IPS-18a (cell line): Measurements from ENCODE around the gene ARHGAP26.

Experiments used
- H3K27ac ChIP-seq: one replicate; pipeline ENCODE4 v1.5.1; 2013; ENCODE audit warnings: low read length
- H3K27me3 ChIP-seq: one replicate; pipeline ENCODE4 v1.6.1; 2013; ENCODE audit warnings: mild to moderate bottlenecking, low read length; ENCODE audit not compliant: control insufficient read depth, insufficient read depth
- H3K36me3 ChIP-seq: one replicate; pipeline ENCODE4 v1.6.1; 2013; ENCODE audit warnings: low read depth, low read length; ENCODE audit not compliant: control insufficient read depth
- H3K4me1 ChIP-seq: one replicate; pipeline ENCODE4 v1.6.1; 2013; ENCODE audit warnings: low read depth, low read length; ENCODE audit not compliant: control insufficient read depth
- H3K4me3 ChIP-seq: one replicate; pipeline ENCODE4 v1.5.1; 2013; ENCODE audit warnings: low read length
- H3K9ac ChIP-seq: one replicate; pipeline ENCODE4 v1.6.1; 2013; ENCODE audit warnings: mild to moderate bottlenecking, low read length, moderate library complexity
- H3K9me3 ChIP-seq: one replicate; pipeline ENCODE4 v1.6.1; 2013; ENCODE audit warnings: low read depth, low read length; ENCODE audit not compliant: control insufficient read depth

The ARHGAP26 gene

DNA sequence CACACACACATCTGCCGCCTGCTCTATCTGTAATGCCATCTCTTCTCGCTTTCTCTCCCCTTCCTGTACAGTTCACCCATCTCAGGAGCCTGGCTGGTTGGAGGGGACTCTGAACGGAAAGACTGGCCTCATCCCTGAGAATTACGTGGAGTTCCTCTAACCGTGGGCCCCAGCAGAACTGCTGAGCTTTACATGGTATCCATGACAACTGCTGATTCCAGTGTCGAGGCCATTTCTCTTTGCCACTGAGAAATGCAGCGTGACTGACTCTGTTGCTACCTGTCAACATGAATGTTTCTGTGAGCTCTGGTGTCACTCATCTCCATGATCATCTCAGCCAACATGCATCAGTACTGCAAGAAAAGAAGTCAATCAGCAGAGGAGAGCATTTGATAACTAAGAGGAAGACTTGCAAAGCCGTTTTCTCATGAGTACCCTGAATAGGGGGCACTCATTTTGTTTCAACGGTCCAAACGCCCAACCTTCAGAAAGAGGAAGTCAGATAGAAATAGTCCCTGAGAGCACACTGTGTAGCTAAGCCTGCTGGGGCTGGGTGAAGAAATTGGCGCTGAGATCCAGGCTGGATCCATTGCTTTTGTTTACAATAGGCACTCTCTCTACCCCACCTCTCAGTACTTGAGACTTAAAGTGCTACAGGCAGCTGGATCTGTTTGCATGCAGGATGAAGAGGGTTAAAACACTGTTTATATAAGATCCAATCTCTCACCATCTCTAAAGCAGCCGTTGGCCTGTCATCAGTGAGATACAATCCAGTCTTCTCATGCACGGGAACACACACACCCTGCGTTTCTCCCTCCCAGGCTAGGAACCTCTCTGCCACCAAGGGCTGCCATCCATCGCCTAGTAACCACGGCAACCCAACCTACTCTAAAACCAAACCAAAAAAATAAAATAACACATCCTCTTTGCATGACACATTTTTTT lies 452.4 kb downstream of the ARHGAP26 start:
- no peak overlapping the region for H3K9ac ChIP-seq
- H3K36me3 ChIP-seq, result no peaks in the 10 kb centered on the region
- no peaks in the 10 kb centered on the region for H3K27me3 ChIP-seq
- H3K27ac ChIP-seq, result no peak overlapping the region
- H3K4me1 ChIP-seq, result no peaks in the 10 kb centered on the region
- H3K4me3 ChIP-seq, result no peak overlapping the region
- H3K9me3 ChIP-seq, result no peaks in the 10 kb centered on the region

DNA sequence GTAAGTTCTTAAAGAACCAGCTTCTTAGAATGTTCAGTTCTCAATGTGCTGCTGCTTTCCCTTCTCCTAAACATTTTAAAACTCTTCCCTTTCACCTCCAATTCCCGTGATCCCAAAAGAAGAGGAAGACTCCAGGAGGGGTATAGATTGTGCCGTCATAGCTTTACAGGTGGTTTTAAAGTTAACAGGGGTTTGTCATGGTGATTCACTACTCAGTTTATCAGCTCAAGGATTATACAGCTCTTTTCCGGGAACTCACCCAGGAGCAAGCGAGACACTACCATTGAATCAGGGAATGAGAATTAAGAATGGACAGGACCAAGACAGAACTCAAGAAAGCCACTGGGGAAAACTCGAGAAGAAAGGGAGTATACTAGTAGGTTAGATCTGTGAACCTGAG lies 454.5 kb downstream of the ARHGAP26 start:
- Histone ChIP-seq H3K9me3 (no peaks in the 10 kb centered on the region), H3K27me3 (no peaks in the 10 kb centered on the region), H3K36me3 (no peaks in the 10 kb centered on the region), H3K27ac (no peak overlapping the region), H3K4me3 (no peak overlapping the region), H3K9ac (no peak overlapping the region), H3K4me1 (peaks cover 4% of the 10 kb centered on the region)

DNA sequence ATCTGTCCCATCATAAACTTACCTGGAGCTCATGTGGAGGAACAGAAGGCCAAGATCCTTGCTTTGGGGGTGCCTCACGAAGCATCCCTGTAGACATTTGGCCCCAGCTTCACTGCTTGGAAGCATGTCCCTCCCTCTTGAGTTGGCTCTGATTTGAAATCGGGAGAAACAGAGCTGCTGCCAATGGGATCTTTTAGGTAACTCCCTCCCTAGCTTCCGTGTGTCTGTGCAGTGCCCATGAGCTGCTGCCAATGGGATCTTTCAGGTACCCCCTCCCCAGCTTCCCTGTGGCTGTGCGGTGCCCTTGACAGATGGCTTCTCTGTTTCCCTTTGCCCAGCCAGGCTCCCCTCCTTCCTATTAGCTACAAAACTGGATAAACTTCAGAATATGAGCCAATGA lies 455.3 kb downstream of the ARHGAP26 start:
- H3K27ac ChIP-seq, result no peak overlapping the region

DNA sequence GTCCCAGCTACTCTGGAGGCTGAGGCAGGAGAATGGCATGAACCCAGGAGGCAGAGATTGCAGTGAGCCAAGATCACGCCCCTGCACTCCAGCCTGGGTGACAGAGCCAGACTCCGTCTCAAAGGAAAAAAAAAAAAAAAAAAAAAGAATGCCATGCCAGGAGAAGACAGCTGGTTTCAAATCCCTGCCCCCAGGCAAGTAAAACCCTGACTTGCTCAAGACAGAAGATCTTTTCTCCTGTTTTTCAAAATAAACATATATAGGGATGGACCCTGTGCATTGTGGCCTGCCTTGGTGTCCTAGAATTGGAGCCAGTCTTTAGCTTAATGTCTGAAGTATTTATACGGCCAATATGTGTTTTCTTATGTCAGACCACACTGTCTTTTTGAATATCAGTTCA lies 456.2 kb downstream of the ARHGAP26 start:
- Histone ChIP-seq H3K4me1 (peaks cover 10% of the 10 kb centered on the region), H3K36me3 (no peaks in the 10 kb centered on the region), H3K9me3 (no peaks in the 10 kb centered on the region), H3K9ac (no peak overlapping the region), H3K27ac (no peak overlapping the region), H3K27me3 (no peaks in the 10 kb centered on the region), H3K4me3 (no peak overlapping the region)

More for the DNA sequence above, 455.3 kb downstream of the ARHGAP26 start:
- peaks cover 10% of the 10 kb centered on the region for H3K4me1 ChIP-seq
- H3K9ac ChIP-seq, result no peak overlapping the region
- H3K36me3 ChIP-seq, result no peaks in the 10 kb centered on the region
- H3K27me3 ChIP-seq, result no peaks in the 10 kb centered on the region
- H3K9me3 ChIP-seq, result no peaks in the 10 kb centered on the region
- H3K4me3 ChIP-seq, result no peak overlapping the region

DNA sequence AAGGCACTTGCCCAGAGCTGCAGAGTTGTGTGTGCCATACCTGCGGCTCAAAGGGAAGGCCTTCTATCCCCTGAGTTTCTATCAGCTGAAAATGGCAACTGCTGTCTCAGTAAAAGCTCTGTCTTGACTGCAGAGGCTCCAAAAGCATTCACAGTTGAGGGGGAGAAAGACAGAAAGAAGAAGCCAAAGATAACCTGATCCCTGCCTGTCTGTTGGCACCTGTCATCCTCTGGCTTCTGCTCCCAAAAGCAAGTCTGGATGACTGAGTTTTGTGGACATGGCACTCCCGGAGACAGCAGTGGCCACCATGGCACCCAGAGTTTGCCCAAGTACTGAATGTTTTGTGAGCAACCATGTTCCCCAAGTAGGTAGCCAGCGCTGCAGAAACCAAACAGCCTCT lies 456.7 kb downstream of the ARHGAP26 start:
- Histone ChIP-seq H3K27me3 (no peaks in the 10 kb centered on the region), H3K4me3 (no peak overlapping the region), H3K4me1 (peaks cover 10% of the 10 kb centered on the region), H3K9ac (no peak overlapping the region), H3K27ac (no peak overlapping the region), H3K9me3 (no peaks in the 10 kb centered on the region), H3K36me3 (no peaks in the 10 kb centered on the region)

DNA sequence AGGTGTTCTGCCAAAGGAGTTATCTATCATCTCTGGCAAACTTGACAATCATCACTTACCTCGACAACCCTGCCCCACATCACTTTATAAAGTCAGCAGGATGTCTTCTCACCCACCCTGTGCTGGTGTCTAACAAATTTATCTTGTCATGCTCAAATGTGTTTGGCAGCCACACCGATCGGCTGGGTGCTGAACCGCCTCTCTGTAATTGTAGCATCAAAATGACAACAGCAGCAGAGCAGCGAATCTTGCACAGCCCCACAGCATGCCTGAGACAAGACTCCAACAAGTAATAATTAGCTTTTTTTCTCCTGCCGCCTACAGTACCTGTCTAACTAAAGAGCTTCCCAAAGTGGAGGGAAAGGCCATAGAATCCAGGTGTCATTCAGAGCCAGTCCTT lies 457.1 kb downstream of the ARHGAP26 start:
- Histone ChIP-seq H3K4me1 (peaks cover 10% of the 10 kb centered on the region), H3K27me3 (no peaks in the 10 kb centered on the region), H3K9ac (no peak overlapping the region), H3K4me3 (no peak overlapping the region), H3K9me3 (no peaks in the 10 kb centered on the region), H3K36me3 (no peaks in the 10 kb centered on the region), H3K27ac (no peak overlapping the region)

DNA sequence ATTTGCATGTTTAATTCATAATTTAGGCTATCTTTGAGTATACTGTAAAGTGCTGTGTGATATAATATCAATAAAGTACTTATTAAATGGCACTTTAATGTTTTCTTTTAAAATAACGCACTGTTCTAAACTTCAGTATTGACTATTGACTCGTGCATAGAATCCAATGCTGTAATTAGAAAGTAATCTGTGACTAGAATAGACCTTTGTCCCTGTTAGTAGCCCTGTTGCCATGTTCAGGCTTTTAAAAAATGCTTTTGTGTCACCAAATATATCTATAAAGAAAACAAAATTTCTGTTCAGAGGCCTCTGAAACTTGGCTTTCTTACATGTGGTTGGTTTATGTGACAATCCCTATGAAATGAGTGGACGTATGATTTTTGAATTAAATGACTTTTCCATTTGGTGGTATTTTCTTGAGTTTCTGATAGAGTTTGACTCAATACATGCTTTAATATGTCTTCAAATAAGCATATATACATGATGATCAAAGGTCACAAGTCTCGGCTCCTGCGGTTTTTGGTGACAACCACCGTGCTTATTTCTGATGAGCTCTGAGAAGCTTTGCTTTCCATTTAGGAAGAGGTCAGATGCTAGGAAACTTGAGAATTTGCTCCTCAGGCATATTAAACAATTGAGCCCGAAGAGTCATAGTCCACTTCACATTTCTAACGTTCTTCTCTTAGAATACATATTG lies 458.6 kb downstream of the ARHGAP26 start:
- no peaks in the 10 kb centered on the region for H3K36me3 ChIP-seq
- no peak overlapping the region for H3K9ac ChIP-seq
- H3K27me3 ChIP-seq, result no peaks in the 10 kb centered on the region
- peaks cover 10% of the 10 kb centered on the region for H3K4me1 ChIP-seq
- H3K27ac ChIP-seq, result no peak overlapping the region
- no peaks in the 10 kb centered on the region for H3K9me3 ChIP-seq
- no peak overlapping the region for H3K4me3 ChIP-seq

DNA sequence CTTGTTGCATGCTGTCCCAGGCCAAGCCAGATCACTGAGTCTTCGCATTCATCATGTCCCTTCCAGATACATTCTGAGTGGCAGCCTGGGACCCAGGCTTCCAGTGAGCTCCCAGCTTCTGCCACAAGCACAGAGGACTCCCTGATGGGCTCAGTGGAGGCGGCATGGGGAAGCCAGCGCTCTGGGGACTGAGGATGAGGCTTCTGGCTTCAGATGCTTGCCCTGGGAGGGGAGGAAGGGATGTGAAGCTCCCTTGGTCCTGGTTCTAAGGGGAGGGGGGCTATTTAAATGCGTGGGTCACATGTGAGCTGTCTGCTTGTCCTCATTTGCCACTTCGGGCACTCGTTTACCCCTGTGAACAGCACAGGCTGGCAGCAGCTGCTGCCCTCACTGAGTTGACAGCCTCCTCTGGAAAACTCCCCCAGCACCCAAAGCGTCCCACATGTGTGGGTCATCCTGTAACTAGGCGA lies 459.3 kb downstream of the ARHGAP26 start:
- no peaks in the 10 kb centered on the region for H3K27me3 ChIP-seq
- no peaks in the 10 kb centered on the region for H3K9me3 ChIP-seq
- H3K9ac ChIP-seq, result no peak overlapping the region
- no peak overlapping the region for H3K27ac ChIP-seq
- H3K36me3 ChIP-seq, result no peaks in the 10 kb centered on the region
- H3K4me3 ChIP-seq, result no peak overlapping the region
- peaks cover 10% of the 10 kb centered on the region for H3K4me1 ChIP-seq

DNA sequence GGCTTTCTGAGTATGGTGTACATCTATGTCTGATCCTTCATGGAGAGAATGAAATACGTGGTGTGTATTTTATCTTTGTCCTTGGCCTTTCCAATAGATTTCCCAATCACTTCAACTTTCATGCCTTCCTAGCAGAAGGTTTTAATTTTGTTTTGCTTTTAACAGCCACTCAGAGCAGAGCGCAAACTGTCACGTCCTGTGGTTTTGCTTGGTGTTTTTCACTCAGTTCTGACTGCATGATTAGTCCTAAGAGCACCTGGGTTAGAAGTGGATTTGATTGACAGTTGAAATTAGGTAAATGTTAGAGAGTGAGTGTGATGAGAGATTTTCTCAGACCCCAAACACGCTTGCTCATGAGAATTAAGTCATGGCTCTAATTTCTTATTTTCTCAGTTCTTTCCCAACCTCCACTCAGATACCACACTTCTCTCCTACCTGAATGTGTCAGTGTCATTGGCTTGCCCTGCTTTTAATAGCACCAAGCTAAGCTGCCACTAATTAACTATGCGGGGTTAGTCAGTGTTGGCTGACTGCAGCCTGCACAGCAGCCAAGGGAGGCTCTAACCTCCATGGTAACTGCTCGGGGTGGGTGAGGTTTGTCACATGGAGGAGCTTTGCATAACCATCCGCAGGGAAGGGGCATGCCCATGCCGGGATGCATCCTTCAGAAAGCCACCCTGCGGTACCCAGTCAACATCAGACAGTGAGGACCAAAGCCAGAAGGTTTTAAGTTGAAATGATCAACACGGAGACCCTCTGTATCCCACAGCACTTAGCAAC lies 459.9 kb downstream of the ARHGAP26 start:
- H3K4me1 ChIP-seq, result peaks cover 10% of the 10 kb centered on the region

DNA sequence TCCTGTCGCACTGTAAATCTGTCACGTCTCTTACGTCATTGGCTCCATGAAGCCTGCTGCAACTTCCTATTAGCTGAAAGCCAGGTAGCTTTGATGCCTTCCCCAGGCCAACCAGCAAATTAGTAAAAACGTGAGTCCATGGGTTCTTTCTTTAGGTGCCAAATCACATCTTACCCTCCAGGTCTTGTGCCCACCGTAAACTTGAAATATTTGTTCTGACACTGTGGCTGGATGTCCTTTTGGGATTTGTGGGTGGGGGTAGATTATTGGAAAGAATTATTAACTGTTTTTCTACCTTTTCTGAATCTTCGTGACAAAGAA lies 460.5 kb downstream of the ARHGAP26 start:
- Histone ChIP-seq H3K9me3 (no peaks in the 10 kb centered on the region), H3K4me3 (no peak overlapping the region), H3K27me3 (no peaks in the 10 kb centered on the region), H3K4me1 (peaks cover 10% of the 10 kb centered on the region), H3K27ac (no peak overlapping the region), H3K9ac (no peak overlapping the region), H3K36me3 (no peaks in the 10 kb centered on the region)

More for the DNA sequence above, 459.9 kb downstream of the ARHGAP26 start:
- Histone ChIP-seq H3K27me3 (no peaks in the 10 kb centered on the region), H3K36me3 (no peaks in the 10 kb centered on the region), H3K9me3 (no peaks in the 10 kb centered on the region), H3K27ac (no peak overlapping the region), H3K9ac (no peak overlapping the region), H3K4me3 (no peak overlapping the region)

DNA sequence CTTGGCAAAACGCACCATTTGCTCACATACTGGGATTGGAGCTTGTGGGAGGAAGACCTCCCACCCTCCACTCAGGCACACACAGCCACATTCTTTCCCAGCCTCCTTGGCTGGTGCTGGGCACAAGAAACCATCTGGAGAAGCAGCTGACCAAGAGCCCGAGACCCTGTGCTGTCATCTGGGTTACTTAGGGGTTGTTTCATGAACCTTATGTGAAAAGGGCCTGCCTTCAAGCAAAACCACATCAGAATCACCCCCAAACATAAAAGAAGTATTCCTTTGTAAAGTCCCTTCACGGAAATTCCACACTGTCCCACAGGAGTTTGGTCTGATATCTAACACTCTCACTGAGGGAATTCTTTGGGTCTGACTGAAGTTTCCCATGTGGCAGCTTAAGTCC lies 461.2 kb downstream of the ARHGAP26 start:
- H3K27ac ChIP-seq, result no peak overlapping the region
- H3K4me3 ChIP-seq, result no peak overlapping the region
- H3K4me1 ChIP-seq, result peaks cover 10% of the 10 kb centered on the region

More for the DNA sequence above, 461.2 kb downstream of the ARHGAP26 start:
- no peaks in the 10 kb centered on the region for H3K27me3 ChIP-seq
- no peaks in the 10 kb centered on the region for H3K36me3 ChIP-seq
- H3K9me3 ChIP-seq, result no peaks in the 10 kb centered on the region
- no peak overlapping the region for H3K9ac ChIP-seq
